Caco-2 (cell line): Measurements from ENCODE around the gene PCDHGA2. TPM values are rescaled to one million over a fixed set of nuclear protein-coding genes. Genes with fewer than 3 reads are reported as not detected.
"Not testable (repeated sequence)": the region's sequence is repeated elsewhere in the genome, so short reads cannot be mapped to it uniquely, and the experiment has no call there.

ENCODE experiments used
- BruUV-seq: library from RNA; stranded (reverse); fragments of 400-500 nt; replicated peaks from 2 replicates; lab custom pipeline; 2021; lab: Mats Ljungman, UMichigan
- CTCF ChIA-PET: fragments of 300-600 bp; sonication (Branson Sonifier 250); formaldehyde crosslinking; loops from one replicate; lab custom pipeline; 2022; ENCODE audit warnings: antibody characterized with exemption; lab: Charles Lee
- POLR2A ChIA-PET: fragments of 300-600 bp; sonication (Branson Sonifier 250); formaldehyde crosslinking; loops from one replicate; lab custom pipeline; 2022; ENCODE audit warnings: antibody characterized with exemption; lab: Charles Lee
- DNase-seq, 2 experiments: peaks; one replicate each; pipeline versions ENCODE4 v3.0.0 to v3.0.0-alpha.2; 2020 to 2022
- H3K27me3 ChIP-seq: replicated peaks from 2 replicates; pipeline ENCODE4 v1.6.0; 2011; ENCODE audit warnings: low read length; ENCODE audit not compliant: control insufficient read depth, insufficient read depth
- H3K36me3 ChIP-seq: 2 replicates; pipeline ENCODE4 v1.5.1; 2011; ENCODE audit warnings: low read length; ENCODE audit not compliant: control insufficient read depth, insufficient read depth
- H3K4me1 ChIP-seq: fragments of 250-450 bp; sonication (Bioruptor Pico); 2 replicates; pipeline ENCODE4 v1.5.1; 2020; ENCODE audit warnings: mild to moderate bottlenecking
- H3K4me3 ChIP-seq: 2 replicates; pipeline ENCODE4 v1.5.1; 2011; ENCODE audit warnings: low read depth, mild to moderate bottlenecking, control low read depth, low read length
- H3K9me3 ChIP-seq: fragments of 250-450 bp; sonication (Bioruptor Pico); 2 replicates; pipeline ENCODE4 v1.5.1; 2020; ENCODE audit warnings: mild to moderate bottlenecking, moderate library complexity
- H3K27ac Mint-ChIP-seq: one replicate; pipeline ENCODE4 v1.8.0; 2022; ENCODE audit warnings: mixed read lengths; ENCODE audit not compliant: unreplicated experiment
- H3K27me3 Mint-ChIP-seq: one replicate; pipeline ENCODE4 v1.8.0; 2022; ENCODE audit warnings: mixed read lengths; ENCODE audit not compliant: insufficient read depth, unreplicated experiment
- H3K36me3 Mint-ChIP-seq: one replicate; pipeline ENCODE4 v1.8.0; 2022; ENCODE audit warnings: mild to moderate bottlenecking, mixed read lengths; ENCODE audit not compliant: insufficient read depth, unreplicated experiment
- H3K4me1 Mint-ChIP-seq: one replicate; pipeline ENCODE4 v1.8.0; 2022; ENCODE audit warnings: low read depth, mixed read lengths; ENCODE audit not compliant: unreplicated experiment
- H3K4me3 Mint-ChIP-seq: one replicate; pipeline ENCODE4 v1.8.0; 2022; ENCODE audit warnings: mild to moderate bottlenecking, moderate library complexity, mixed read lengths; ENCODE audit not compliant: unreplicated experiment
- H3K9me3 Mint-ChIP-seq: one replicate; pipeline ENCODE4 v1.8.0; 2022; ENCODE audit warnings: mixed read lengths; ENCODE audit not compliant: unreplicated experiment
- CTCF ChIP-seq, 2 experiments: fragments of 200-600 bp in 1 of 2; IDR thresholded peaks; 1 replicate in 1 of 2; 2 replicates in 1 of 2; pipeline versions ENCODE4 v1.5.1 to v1.8.0; 2011 to 2022; ENCODE audit warnings: antibody characterized with exemption in 1 of 2, control low read depth in 1 of 2, inconsistent platforms in 1 of 2, low read depth in 1 of 2, low read length in 1 of 2, mild to moderate bottlenecking in 1 of 2, moderate library complexity in 1 of 2; ENCODE audit not compliant: insufficient read depth in 1 of 2, severe bottlenecking in 1 of 2, unreplicated experiment in 1 of 2
- intact Hi-C: fragments of 100-400 bp; cut with micrococcal nuclease; formaldehyde crosslinking; loops from one replicate; pipeline ENCODE4 v1.10.0; 2022; ENCODE audit not compliant: unreplicated experiment
- total RNA-seq: library from RNA; stranded (reverse); gene quantifications from 2 replicates; pipeline ENCODE4 v1.2.3, GENCODE V29; 2022

Gene PCDHGA2
- total RNA-seq, 1 experiment from 2014 or later: 0.20 TPM

DNA sequence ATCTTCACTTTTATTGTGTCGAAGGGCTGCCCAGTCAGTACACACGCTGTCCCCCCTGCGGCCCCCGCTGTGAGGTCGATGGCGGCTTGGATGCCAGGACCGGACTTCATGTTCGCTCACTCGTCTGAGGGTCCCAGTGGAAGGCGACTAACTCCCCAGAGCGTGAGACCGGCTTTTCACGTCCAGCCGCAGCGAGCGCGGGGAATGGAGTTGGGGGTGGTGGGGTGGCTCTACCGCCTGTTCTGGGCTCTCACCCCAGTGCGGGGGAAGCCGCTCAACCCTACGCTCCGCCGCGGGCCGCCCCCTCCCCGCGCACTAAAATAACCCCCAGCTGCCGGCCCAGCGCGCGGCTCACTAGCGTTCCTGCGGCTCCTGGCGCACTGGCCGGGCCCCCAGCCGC is 34.8 kb upstream of the PCDHGA2 start, which contains the start of gene SLC25A2:
Gene SLC25A2 (minus strand): TSS at position 294 of the 400 bp plus-strand sequence. CDS start 184 bp downstream, at position 110.
- CTCF ChIA-PET: no interaction called here
- H3K36me3 ChIP-seq: no peaks in the 10 kb centered on the region; the same call in 1 of the 2 replicates
- no peaks in the 10 kb centered on the region for H3K9me3 ChIP-seq
- H3K27ac Mint-ChIP-seq: no peak within 1 kb of the TSS
- no peaks in the 10 kb centered on the region for H3K27me3 Mint-ChIP-seq
- peaks cover 14% of the 10 kb centered on the region for H3K9me3 Mint-ChIP-seq
- H3K4me1 Mint-ChIP-seq: no peaks in the 10 kb centered on the region
- POLR2A ChIA-PET: no interaction called here
- H3K4me1 ChIP-seq: no peaks in the 10 kb centered on the region
- H3K36me3 Mint-ChIP-seq: no peaks in the 10 kb centered on the region
- H3K4me3 Mint-ChIP-seq: no peak within 1 kb of the TSS
- DNase-seq: no peak
- no peak within 1 kb of the TSS for H3K4me3 ChIP-seq
- H3K27me3 ChIP-seq: no peaks in the 10 kb centered on the region
- TF ChIP-seq CTCF (IDR thresholded peaks at IDR 0.05; ENCODE audit: insufficient read depth in 1 of 2, low read depth in 1 of 2, low read length in 1 of 2, severe bottlenecking in 1 of 2, unreplicated experiment in 1 of 2): no peak
- BruUV-seq: no TSS peak
- intact Hi-C loops: no loop called here

GRCh38 chr5:141306630-141307029 is 31.9 kb upstream of the PCDHGA2 start:
- no TSS peak for BruUV-seq
- Mint-ChIP-seq H3K27ac (no peak overlapping the region), H3K36me3 (peaks cover 4% of the 10 kb centered on the region), H3K9me3 (peaks cover 13% of the 10 kb centered on the region), H3K4me1 (no peaks in the 10 kb centered on the region), H3K27me3 (no peaks in the 10 kb centered on the region), H3K4me3 (no peak overlapping the region)
- Histone ChIP-seq H3K9me3 (no peaks in the 10 kb centered on the region), H3K27me3 (no peaks in the 10 kb centered on the region), H3K4me3 (no peak overlapping the region), H3K4me1 (no peaks in the 10 kb centered on the region), H3K36me3 (no peaks in the 10 kb centered on the region)
- intact Hi-C loops: no loop called here
- no peak for TF ChIP-seq CTCF (IDR thresholded peaks at IDR 0.05; ENCODE audit: insufficient read depth in 1 of 2, low read depth in 1 of 2, low read length in 1 of 2, severe bottlenecking in 1 of 2, unreplicated experiment in 1 of 2)
- no peak for DNase-seq
- CTCF ChIA-PET: no interaction called here
- POLR2A ChIA-PET: no interaction called here

- Histone ChIP-seq H3K4me1 (no peaks in the 10 kb centered on the region), H3K4me3 (no peak overlapping the region), H3K9me3 (peaks cover 10% of the 10 kb centered on the region), H3K36me3 (no peaks in the 10 kb centered on the region), H3K27me3 (no peaks in the 10 kb centered on the region)
- H3K4me1 Mint-ChIP-seq: no peaks in the 10 kb centered on the region
- peaks cover 33% of the 10 kb centered on the region for H3K9me3 Mint-ChIP-seq
- no peaks in the 10 kb centered on the region for H3K27me3 Mint-ChIP-seq
- ChIA-PET CTCF (no interaction called here), POLR2A (no interaction called here)
- H3K4me3 Mint-ChIP-seq: no peak overlapping the region
- no peak overlapping the region for H3K27ac Mint-ChIP-seq
- no peak for TF ChIP-seq CTCF (IDR thresholded peaks at IDR 0.05; ENCODE audit: insufficient read depth in 1 of 2, low read depth in 1 of 2, low read length in 1 of 2, severe bottlenecking in 1 of 2, unreplicated experiment in 1 of 2)
- intact Hi-C loops: no loop called here
- H3K36me3 Mint-ChIP-seq: peaks cover 50% of the 10 kb centered on the region
- no TSS peak for BruUV-seq
- no peak for DNase-seq
Observed at GRCh38 chr5:141313711-141314110, 24.8 kb upstream of the PCDHGA2 start.

- H3K4me1 ChIP-seq, H3K27ac Mint-ChIP-seq, H3K27me3 ChIP-seq, DNase-seq, H3K4me3 ChIP-seq, H3K36me3 ChIP-seq, BruUV-seq, H3K4me3 Mint-ChIP-seq, POLR2A ChIA-PET, intact Hi-C loops, H3K4me1 Mint-ChIP-seq, H3K27me3 Mint-ChIP-seq, CTCF ChIA-PET: not testable (repeated sequence)
- peaks cover 22% of the 10 kb centered on the region for H3K9me3 ChIP-seq
- H3K9me3 Mint-ChIP-seq: peaks cover 39% of the 10 kb centered on the region
- peaks cover 67% of the 10 kb centered on the region for H3K36me3 Mint-ChIP-seq
Observed at GRCh38 chr5:141316963-141317362, 21.6 kb upstream of the PCDHGA2 start.
